Astrocyte of the cerebellum (primary cell): ENCODE measurements around the gene FSTL4.
"Not testable (repeated sequence)": the region's sequence is repeated elsewhere in the genome, so short reads cannot be mapped to it uniquely, and the experiment has no call there.

Source experiments
- DNase-seq: peaks from one replicate; pipeline ENCODE4 v3.0.0-alpha.2; 2011; ENCODE audit warnings: low read depth
- H3K4me3 ChIP-seq: 2 replicates; pipeline ENCODE4 v1.5.1; 2011; ENCODE audit warnings: mild to moderate bottlenecking, low read depth, low read length, moderate library complexity
- in situ Hi-C: cut with HindIII; loops from 2 replicates; pipeline ENCODE4 v1.10.0; 2017; ENCODE audit warnings: low sequenced_read_pairs
- TF ChIP-seq, protein P1 (sequence below): IDR thresholded peaks from 2 replicates; pipeline ENCODE4 v1.5.1; 2012; ENCODE audit warnings: low read length, low read depth, moderate library complexity, mild to moderate bottlenecking; ENCODE audit errors: missing control alignments

FSTL4 gene

DNA sequence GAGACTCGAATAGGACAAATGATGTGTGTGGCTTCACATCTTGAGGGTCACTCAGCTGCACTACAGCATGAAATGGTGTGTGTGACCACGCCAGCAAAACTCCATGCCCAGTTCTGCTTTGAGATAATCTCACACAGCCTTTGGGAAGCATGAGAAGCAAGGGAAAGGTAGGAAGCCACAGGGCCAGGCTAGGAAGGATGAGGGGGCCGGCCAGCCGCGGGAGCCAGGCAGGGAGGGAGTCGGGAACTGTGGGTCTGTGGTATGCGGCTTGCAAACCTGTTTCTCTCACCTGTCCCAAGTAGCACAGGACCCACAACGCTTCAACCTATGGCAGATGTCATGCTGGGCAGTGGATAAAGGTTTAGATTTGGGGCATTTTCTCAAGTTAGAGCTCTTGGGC is 418.5 kb downstream of the FSTL4 start:
- in situ Hi-C loops: no loop called here
- no peak for DNase-seq
- TF ChIP-seq, protein P1, sequence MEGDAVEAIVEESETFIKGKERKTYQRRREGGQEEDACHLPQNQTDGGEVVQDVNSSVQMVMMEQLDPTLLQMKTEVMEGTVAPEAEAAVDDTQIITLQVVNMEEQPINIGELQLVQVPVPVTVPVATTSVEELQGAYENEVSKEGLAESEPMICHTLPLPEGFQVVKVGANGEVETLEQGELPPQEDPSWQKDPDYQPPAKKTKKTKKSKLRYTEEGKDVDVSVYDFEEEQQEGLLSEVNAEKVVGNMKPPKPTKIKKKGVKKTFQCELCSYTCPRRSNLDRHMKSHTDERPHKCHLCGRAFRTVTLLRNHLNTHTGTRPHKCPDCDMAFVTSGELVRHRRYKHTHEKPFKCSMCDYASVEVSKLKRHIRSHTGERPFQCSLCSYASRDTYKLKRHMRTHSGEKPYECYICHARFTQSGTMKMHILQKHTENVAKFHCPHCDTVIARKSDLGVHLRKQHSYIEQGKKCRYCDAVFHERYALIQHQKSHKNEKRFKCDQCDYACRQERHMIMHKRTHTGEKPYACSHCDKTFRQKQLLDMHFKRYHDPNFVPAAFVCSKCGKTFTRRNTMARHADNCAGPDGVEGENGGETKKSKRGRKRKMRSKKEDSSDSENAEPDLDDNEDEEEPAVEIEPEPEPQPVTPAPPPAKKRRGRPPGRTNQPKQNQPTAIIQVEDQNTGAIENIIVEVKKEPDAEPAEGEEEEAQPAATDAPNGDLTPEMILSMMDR: no peak
- no peak overlapping the region for H3K4me3 ChIP-seq

DNA sequence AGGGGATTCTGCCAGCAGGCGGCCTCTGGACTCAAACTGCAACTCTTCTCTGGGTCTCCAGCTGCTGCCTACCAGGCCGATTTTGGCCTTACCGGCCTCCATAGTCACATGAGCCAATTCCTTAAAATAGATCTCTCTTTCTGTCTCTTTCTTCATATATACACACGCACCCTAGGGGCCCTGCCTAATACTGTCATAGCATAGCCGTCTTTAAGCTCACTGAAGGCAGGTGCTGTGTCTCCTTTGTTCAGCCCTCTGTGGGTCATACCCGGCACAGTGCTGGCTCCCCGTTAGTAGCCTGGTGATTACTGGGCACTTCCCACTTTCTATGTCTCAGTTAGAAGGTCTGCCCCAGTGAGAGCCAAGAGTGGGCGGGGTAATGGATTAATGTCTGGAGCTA is 419.6 kb downstream of the FSTL4 start:
- TF ChIP-seq, protein P1: no peak
- H3K4me3 ChIP-seq: no peak overlapping the region
- no peak for DNase-seq
- in situ Hi-C loops: no loop called here

- TF ChIP-seq, protein P1: no peak
- in situ Hi-C loops: no loop called here
- no peak overlapping the region for H3K4me3 ChIP-seq
- DNase-seq: no peak
Observed at GRCh38 chr5:133189881-133190280, 422.5 kb downstream of the FSTL4 start.

GRCh38 chr5:133179405-133179804 is 432.9 kb downstream of the FSTL4 start:
- H3K4me3 ChIP-seq: no peak overlapping the region
- TF ChIP-seq, protein P1: no peak
- no peak for DNase-seq
- in situ Hi-C loops: no loop called here

DNA sequence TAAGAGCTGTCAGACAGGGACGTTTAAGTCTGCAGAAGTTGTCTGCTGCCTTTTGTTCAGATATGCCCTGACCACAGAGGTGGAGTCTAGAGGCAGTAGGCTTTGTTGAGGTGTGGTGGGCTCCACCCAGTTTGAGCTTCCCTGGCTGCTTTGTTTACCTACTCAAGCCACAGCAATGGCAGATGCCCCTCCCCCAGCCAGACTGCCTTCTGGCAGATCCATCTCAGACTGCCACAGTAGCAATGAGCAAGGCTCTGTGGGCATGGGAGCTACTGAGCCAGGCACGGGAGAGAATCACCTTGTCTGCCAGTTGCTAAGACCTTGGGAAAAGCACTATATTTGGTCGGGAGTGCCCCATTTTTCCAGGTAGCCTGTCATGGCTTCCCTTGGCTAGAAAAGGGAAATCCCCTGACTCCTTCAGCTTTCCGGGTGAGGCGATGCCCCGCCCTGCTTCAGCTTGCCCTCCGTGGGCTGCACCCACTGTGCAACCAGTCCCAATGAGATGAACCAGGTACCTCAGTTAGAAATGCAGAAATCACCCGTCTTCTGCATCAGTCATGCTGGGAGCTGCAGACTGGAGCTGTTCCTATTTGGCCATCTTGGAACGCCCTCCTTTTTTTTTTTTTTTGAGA is 441.5 kb downstream of the FSTL4 start:
- DNase-seq, in situ Hi-C loops, H3K4me3 ChIP-seq: not testable (repeated sequence)

DNA sequence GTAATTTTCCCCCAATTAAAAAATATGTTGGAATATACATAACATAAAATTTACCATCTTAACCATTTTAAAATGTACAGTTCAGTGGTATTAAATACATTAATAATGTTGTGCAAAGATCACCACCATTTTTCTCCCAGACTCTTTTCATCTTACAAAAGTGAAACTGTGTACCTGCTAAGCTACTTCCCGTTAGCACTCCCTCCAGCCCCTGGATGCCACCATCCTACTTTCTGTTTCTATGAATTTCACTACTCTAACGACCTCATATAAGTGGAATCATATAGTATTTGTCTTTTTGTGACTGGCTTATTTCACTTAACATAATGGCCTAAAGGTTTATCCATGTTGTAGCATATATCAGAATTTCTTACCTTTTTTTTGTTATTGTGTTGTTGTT is 447.6 kb downstream of the FSTL4 start:
- in situ Hi-C loops: no loop called here
- no peak overlapping the region for H3K4me3 ChIP-seq
- DNase-seq: no peak
- TF ChIP-seq, protein P1: no peak

- H3K4me3 ChIP-seq: no peak overlapping the region
- DNase-seq: no peak
- in situ Hi-C loops: no loop called here
- TF ChIP-seq, protein P1: no peak
Observed at GRCh38 chr5:133163839-133164238, 448.5 kb downstream of the FSTL4 start.
